ENCODE measurements around the gene LCT. TPM values are rescaled to one million over a fixed set of nuclear protein-coding genes. Genes with fewer than 3 reads are reported as not detected.

Gene LCT
- total and polyA plus RNA-seq, 9 of the 15 experiments (the other 6 are each of a cell fraction or from before 2014, with no cell fraction given), result 0.01 to 0.04 (median 0.03) TPM; not detected in 4

DNA sequence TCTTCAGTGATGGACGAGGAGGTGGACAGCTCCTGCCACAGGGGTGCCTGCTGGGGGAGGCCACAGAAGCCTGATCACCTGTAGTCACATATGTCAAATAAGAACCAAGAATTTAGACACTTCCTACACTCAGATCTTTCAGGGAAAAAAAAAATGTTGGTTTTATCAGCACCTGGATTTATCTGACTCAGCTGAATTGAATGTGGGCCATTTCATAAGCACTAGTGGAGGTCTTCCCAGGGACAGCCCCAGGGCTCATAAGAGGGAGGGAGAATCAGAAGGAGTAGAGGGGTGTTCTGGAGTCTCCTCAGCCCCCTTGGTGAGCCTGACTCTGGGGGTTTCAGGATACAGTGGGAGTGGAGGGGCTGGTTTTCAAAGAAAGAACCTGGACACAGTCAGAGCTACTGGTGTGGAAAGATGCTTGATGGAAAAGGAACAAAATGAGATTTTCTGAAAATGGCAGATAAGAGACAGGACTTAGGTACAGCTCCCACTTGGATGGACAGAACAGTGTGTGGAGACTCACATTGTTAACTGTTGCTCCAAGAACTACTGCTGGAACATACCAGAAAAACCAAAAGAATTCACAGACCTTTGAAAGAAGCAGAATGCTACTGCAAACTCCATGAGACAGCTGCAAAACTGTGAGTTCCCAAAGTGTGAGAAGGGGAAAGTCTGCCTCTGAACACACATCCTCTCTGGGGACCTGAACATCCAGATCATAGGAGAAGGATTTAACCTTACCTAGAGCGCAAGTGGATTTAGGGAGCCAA, 45.4 kb downstream of the LCT start:
- Histone ChIP-seq H3K27me3 (ENCODE audit: control insufficient read depth in 2 of 2, insufficient read depth in 2 of 2, low read length in 2 of 2) (no peaks in the 10 kb centered on the region), H3K4me1 (replicated peaks in 1 of 2; ENCODE audit: control insufficient read depth in 2 of 2, insufficient read depth in 2 of 2, low read length in 2 of 2) (peaks cover 15 to 20% of the 10 kb centered on the region in 2 experiments; a peak in 3 of 5 replicates), H3K4me3 (no peak overlapping the region), H4K20me1 (replicated peaks; ENCODE audit: control insufficient read depth, insufficient read depth, low read length) (no peaks in the 10 kb centered on the region), H3K9ac (ENCODE audit: insufficient read depth in 1 of 2, low read depth in 2 of 2, low read length in 2 of 2) (no peak overlapping the region), H3K4me2 (ENCODE audit: insufficient read depth, low read length) (no peak overlapping the region), H3K9me3 (replicated peaks; ENCODE audit: control insufficient read depth, insufficient read depth, low read depth, low read length) (no peaks in the 10 kb centered on the region), H3K27ac (ENCODE audit: extremely low read depth, low read depth, low read length) (no peak overlapping the region), H3K9me1 (ENCODE audit: control insufficient read depth, insufficient read depth, low read length) (peaks cover 3% of the 10 kb centered on the region), H2AFZ (ENCODE audit: low read depth, low read length) (no peak overlapping the region), H3K79me2 (ENCODE audit: control insufficient read depth, insufficient read depth, low read length) (no peaks in the 10 kb centered on the region), H3K36me3 (ENCODE audit: control insufficient read depth, insufficient read depth, low read length) (no peaks in the 10 kb centered on the region)
- in situ Hi-C loops (cut with MboI), result loop anchor here (10.0 kb wide), 1 partner anchor 797 kb away; no protein-coding TSS in a partner anchor
- ChIA-PET POLR2A (interaction anchor here (0.7 to 1.6 kb wide), 5 partner anchors 9 to 735 kb away, joined by 3 to 4 read pairs (median 4); no protein-coding TSS in a partner anchor), CTCF (ENCODE audit: low intra/inter-chr PET ratio) (no interaction called here)
- intact Hi-C loops (cut with micrococcal nuclease), result no loop called here
- DNase-seq (ENCODE audit: extremely low read depth in 1 of 4, low spot score in 3 of 4) (no peak), ATAC-seq (no peak), FAIRE-seq (no peak)
- TF ChIP-seq C11orf30 (IDR thresholded peaks at IDR 0.05; ENCODE audit: low read depth) (peak; percentile 69), MAFF (IDR thresholded peaks at IDR 0.05; ENCODE audit: low read length) (peak; percentile 58), ZNF316 (IDR thresholded peaks at IDR 0.05) (peak; percentile 87), TCF7L2 (IDR thresholded peaks at IDR 0.05; ENCODE audit: low read depth, low read length) (no peak), MAFG (tag; conservative IDR thresholded peaks at IDR 0.05) (peak; percentile 52), DACH1 (IDR thresholded peaks at IDR 0.05; ENCODE audit: partially characterized antibody) (no peak)
- 63% methylated on average over 2 of the region's 2 CpGs for whole genome bisulfite sequencing (ENCODE audit: insufficient coverage, low coverage, missing lambda C conversion rate)
- BruUV-seq (replicated peaks), result no TSS peak

Data from K562 (cell line).